HL-60 (cell line): ENCODE measurements around the gene FAM107B.
A peak's percentile ranks its signal among the peaks of the same experiment; 100 is the strongest.

Experiments used
- DNase-seq, 2 experiments: peaks; one replicate each; pipeline ENCODE4 v3.0.0-alpha.2; 2010 to 2020; ENCODE audit warnings: low read depth in 1 of 2, low spot score in 1 of 2
- H3K27ac ChIP-seq: fragments of 250-450 bp; sonication (Bioruptor Pico); replicated peaks from 2 replicates; pipeline ENCODE4 v1.5.1; 2020; ENCODE audit warnings: mild to moderate bottlenecking, moderate library complexity
- H3K27me3 ChIP-seq: fragments of 250-450 bp; sonication (Bioruptor Pico); 2 replicates; pipeline ENCODE4 v1.5.1; 2021; ENCODE audit warnings: mild to moderate bottlenecking, moderate library complexity; ENCODE audit not compliant: insufficient read depth, poor library complexity, severe bottlenecking
- H3K4me3 ChIP-seq: replicated peaks from 2 replicates; pipeline ENCODE4 v1.5.1; 2011; ENCODE audit warnings: mild to moderate bottlenecking, control low read depth, low read length; ENCODE audit not compliant: insufficient read depth
- GABPA ChIP-seq: IDR thresholded peaks from 2 replicates; pipeline ENCODE4 v1.6.1; 2012; ENCODE audit warnings: low read depth
- POLR2AphosphoS5 ChIP-seq: IDR thresholded peaks from 2 replicates; pipeline ENCODE4 v1.6.1; 2012; ENCODE audit warnings: low read depth
- SPI1 ChIP-seq: IDR thresholded peaks from 2 replicates; pipeline ENCODE4 v1.6.1; 2012; ENCODE audit warnings: low read depth, mild to moderate bottlenecking, borderline replicate concordance
- TF ChIP-seq, protein P1 (sequence below): IDR thresholded peaks from 2 replicates; pipeline ENCODE4 v1.6.1; 2012; ENCODE audit warnings: low read depth; ENCODE audit not compliant: insufficient replicate concordance
- TF ChIP-seq, protein P2 (sequence below): IDR thresholded peaks from one replicate; pipeline ENCODE4 v1.5.1; 2011; ENCODE audit warnings: low read length, control low read depth, inconsistent platforms; ENCODE audit not compliant: insufficient read depth

Gene FAM107B

DNA sequence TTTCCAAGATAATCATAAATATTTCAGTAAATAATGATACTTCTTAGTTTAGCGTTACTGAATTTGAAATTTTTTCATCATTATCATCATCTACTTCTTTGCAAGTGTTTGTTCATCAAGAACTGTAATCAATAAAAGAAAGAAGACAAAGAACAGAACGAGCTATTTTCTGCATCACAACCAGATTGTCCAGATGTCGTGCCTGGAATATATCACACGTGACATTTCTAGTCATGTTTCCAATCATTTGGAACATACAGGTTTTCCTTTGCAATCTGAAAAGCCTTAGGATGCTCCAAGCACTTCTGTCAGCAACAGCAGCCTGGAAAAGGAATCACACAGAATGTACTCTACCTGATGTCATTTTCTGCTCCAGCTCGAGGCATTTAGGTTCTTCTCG, 107.4 kb downstream of the FAM107B start:
- H3K27ac ChIP-seq: no peak overlapping the region
- H3K4me3 ChIP-seq: no peak overlapping the region
- TF ChIP-seq, protein P1, sequence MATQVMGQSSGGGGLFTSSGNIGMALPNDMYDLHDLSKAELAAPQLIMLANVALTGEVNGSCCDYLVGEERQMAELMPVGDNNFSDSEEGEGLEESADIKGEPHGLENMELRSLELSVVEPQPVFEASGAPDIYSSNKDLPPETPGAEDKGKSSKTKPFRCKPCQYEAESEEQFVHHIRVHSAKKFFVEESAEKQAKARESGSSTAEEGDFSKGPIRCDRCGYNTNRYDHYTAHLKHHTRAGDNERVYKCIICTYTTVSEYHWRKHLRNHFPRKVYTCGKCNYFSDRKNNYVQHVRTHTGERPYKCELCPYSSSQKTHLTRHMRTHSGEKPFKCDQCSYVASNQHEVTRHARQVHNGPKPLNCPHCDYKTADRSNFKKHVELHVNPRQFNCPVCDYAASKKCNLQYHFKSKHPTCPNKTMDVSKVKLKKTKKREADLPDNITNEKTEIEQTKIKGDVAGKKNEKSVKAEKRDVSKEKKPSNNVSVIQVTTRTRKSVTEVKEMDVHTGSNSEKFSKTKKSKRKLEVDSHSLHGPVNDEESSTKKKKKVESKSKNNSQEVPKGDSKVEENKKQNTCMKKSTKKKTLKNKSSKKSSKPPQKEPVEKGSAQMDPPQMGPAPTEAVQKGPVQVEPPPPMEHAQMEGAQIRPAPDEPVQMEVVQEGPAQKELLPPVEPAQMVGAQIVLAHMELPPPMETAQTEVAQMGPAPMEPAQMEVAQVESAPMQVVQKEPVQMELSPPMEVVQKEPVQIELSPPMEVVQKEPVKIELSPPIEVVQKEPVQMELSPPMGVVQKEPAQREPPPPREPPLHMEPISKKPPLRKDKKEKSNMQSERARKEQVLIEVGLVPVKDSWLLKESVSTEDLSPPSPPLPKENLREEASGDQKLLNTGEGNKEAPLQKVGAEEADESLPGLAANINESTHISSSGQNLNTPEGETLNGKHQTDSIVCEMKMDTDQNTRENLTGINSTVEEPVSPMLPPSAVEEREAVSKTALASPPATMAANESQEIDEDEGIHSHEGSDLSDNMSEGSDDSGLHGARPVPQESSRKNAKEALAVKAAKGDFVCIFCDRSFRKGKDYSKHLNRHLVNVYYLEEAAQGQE: no peak
- TF ChIP-seq GABPA: no peak
- no peak for TF ChIP-seq POLR2AphosphoS5
- no peak for TF ChIP-seq SPI1
- TF ChIP-seq, protein P2, sequence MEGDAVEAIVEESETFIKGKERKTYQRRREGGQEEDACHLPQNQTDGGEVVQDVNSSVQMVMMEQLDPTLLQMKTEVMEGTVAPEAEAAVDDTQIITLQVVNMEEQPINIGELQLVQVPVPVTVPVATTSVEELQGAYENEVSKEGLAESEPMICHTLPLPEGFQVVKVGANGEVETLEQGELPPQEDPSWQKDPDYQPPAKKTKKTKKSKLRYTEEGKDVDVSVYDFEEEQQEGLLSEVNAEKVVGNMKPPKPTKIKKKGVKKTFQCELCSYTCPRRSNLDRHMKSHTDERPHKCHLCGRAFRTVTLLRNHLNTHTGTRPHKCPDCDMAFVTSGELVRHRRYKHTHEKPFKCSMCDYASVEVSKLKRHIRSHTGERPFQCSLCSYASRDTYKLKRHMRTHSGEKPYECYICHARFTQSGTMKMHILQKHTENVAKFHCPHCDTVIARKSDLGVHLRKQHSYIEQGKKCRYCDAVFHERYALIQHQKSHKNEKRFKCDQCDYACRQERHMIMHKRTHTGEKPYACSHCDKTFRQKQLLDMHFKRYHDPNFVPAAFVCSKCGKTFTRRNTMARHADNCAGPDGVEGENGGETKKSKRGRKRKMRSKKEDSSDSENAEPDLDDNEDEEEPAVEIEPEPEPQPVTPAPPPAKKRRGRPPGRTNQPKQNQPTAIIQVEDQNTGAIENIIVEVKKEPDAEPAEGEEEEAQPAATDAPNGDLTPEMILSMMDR: no peak

DNA sequence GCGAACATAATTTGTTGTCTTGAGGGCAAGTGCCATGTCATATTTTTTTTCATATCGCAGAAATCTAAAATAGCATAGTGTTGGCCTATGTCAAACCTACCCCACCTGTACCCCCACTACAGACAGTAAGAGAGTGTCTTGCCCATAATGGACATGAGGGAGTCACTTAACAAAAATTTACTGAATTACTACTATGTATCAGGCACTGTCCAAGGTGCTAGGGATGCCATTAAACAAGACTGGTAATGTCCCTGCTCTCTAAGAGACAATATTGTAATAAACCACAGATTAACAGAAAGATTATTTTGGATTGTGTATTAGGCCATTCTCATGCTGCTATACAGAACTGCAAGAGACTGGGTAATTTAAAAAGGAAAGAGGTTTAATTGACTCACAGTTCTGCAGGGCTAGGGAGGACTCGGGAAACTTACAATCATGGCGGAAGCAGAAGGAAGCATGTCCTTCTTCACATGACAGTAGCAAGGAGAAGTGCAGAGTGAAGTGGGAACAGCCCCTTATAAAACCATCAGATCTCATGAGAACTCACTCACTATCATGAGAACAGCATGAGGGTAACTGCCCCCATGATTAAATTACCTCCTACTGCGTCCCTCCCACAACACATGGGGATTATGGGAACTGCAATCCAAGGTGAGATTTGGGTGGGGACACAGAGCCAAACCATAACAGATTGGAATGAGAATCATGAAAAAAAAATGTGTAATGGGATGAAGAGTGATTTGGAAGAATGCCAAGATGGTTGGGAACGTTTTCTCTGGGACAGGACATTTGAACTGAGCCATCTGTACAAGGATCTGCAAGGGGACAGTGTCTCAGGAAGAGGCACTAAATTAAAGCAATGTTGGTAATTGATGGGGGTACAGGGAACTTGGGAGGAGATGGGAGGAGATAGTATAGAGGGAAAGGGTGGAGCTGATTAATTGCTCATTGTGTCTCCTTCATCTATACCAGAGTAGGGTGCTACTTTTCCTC, 108.5 kb downstream of the FAM107B start:
- no peak for DNase-seq
- no peak overlapping the region for H3K4me3 ChIP-seq
- no peaks in the 10 kb centered on the region for H3K27me3 ChIP-seq
- TF ChIP-seq SPI1: no peak
- TF ChIP-seq, protein P1: peak; percentile 87
- H3K27ac ChIP-seq: no peak overlapping the region

More for the DNA sequence above, 107.4 kb downstream of the FAM107B start:
- no peak for DNase-seq
- H3K27me3 ChIP-seq: no peaks in the 10 kb centered on the region

DNA sequence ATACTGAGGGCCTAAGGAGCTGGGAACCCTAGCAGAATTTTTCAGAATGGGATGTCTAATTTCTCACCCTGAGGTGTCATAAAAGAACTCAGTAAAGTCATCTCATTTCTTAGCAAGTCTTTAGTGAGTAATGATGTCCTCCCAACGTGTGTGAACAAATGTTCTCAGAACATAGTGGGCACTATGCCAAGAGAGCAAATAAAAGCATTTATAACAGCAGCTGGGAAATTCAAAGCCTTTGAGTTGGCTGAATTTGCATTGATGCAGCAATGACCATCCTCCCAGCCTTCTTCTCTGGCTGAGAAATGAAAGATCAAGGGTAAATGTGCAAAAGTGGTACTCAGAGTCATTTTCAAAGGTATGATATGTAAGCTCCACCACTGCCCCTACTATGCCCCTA, 109.4 kb downstream of the FAM107B start:
- H3K4me3 ChIP-seq: no peak overlapping the region
- H3K27ac ChIP-seq: no peak overlapping the region
- TF ChIP-seq, protein P1: no peak
- no peak for TF ChIP-seq GABPA
- no peak for TF ChIP-seq POLR2AphosphoS5
- TF ChIP-seq SPI1: no peak
- TF ChIP-seq, protein P2: no peak
- no peak for DNase-seq
- H3K27me3 ChIP-seq: no peaks in the 10 kb centered on the region
